ENCODE results near the gene WNT5A. TPM values are rescaled to one million over a fixed set of nuclear protein-coding genes. Genes with fewer than 3 reads are reported as not detected.

WNT5A gene
- total and polyA plus RNA-seq, 2 donors (not counting 1 experiment from before 2014, with no cell fraction given), result not detected

DNA sequence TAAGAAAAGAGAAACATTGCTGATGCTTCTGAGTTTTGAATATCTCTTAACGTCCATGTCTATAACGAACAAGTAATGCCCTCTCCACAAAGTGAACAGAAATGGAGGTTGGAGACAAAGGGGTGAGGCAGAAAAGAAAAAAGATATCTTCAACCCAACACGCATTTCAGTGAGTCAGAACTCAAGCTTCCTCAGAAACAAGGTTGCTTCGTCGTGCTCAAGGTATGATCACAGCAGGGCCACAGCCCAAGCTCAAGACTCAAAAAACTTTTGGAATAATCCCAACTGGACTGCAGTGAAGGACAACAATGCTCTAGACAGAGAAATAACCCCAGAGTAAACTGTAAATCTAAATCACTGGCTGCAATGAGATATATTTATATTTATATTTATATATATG, 18.9 kb downstream of the WNT5A start:
- H3K27me3 Mint-ChIP-seq, result peaks cover 14% of the 10 kb centered on the region
- DNase-seq (no peak), ATAC-seq (ENCODE audit: low read depth) (no peak)
- Histone ChIP-seq H4K20me1 (ENCODE audit: control insufficient read depth, insufficient read depth, low read length, poor library complexity, severe bottlenecking) (no peaks in the 10 kb centered on the region), H3K4me1 (ENCODE audit: control insufficient read depth in 2 of 2, insufficient read depth in 2 of 2, low read length in 2 of 2) (no peaks in the 10 kb centered on the region), H3K4me3 (ENCODE audit: control extremely low read depth in 1 of 5, extremely low read depth in 1 of 5, insufficient read depth in 1 of 5, low read depth in 2 of 5, low read length in 4 of 5) (no peak overlapping the region), H3K9ac (ENCODE audit: low read length) (no peak overlapping the region), H3K27me3 (replicated peaks in 1 of 4; ENCODE audit: control extremely low read depth in 1 of 4, control insufficient read depth in 3 of 4, insufficient read depth in 4 of 4, low read length in 3 of 4) (no peaks in the 10 kb centered on the region), H3K36me3 (replicated peaks in 1 of 2; ENCODE audit: control extremely low read depth in 1 of 2, control insufficient read depth in 1 of 2, extremely low read depth in 1 of 2, insufficient read depth in 2 of 2, low read length in 1 of 2) (no peaks in the 10 kb centered on the region), H3K4me2 (replicated peaks; ENCODE audit: low read depth, low read length, poor library complexity, severe bottlenecking) (no peak overlapping the region), H3K9me3 (ENCODE audit: control extremely low read depth in 1 of 3, control insufficient read depth in 2 of 3, insufficient read depth in 1 of 3, low read length in 2 of 3) (peaks cover 0 to 6% (median 0%) of the 10 kb centered on the region in 3 donors), H2AFZ (ENCODE audit: insufficient read depth, low read depth, low read length, poor library complexity, severe bottlenecking) (no peak overlapping the region), H3K79me2 (ENCODE audit: control insufficient read depth, insufficient read depth, low read length) (no peaks in the 10 kb centered on the region), H3K27ac (ENCODE audit: low read length in 2 of 2) (no peak overlapping the region)
- ChIA-PET POLR2A (no interaction called here), CTCF (interaction anchor here (0.9 kb wide), 1 partner anchor 9 kb away, joined by 3 read pairs; no protein-coding TSS in a partner anchor)
- no peaks in the 10 kb centered on the region for H3K4me1 Mint-ChIP-seq
- H3K4me3 Mint-ChIP-seq, result no peak overlapping the region
- TF ChIP-seq, protein P1, sequence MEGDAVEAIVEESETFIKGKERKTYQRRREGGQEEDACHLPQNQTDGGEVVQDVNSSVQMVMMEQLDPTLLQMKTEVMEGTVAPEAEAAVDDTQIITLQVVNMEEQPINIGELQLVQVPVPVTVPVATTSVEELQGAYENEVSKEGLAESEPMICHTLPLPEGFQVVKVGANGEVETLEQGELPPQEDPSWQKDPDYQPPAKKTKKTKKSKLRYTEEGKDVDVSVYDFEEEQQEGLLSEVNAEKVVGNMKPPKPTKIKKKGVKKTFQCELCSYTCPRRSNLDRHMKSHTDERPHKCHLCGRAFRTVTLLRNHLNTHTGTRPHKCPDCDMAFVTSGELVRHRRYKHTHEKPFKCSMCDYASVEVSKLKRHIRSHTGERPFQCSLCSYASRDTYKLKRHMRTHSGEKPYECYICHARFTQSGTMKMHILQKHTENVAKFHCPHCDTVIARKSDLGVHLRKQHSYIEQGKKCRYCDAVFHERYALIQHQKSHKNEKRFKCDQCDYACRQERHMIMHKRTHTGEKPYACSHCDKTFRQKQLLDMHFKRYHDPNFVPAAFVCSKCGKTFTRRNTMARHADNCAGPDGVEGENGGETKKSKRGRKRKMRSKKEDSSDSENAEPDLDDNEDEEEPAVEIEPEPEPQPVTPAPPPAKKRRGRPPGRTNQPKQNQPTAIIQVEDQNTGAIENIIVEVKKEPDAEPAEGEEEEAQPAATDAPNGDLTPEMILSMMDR (IDR thresholded peaks at IDR 0.05), result no peak
- no peak for TF ChIP-seq EZH2 (IDR thresholded peaks at IDR 0.05; ENCODE audit: borderline replicate concordance, insufficient read depth, low read depth, low read length, poor library complexity, severe bottlenecking)
- intact Hi-C loops (cut with micrococcal nuclease), result no loop called here
- 80% methylated on average over 1 of the region's 5 CpGs for WGBS (ENCODE audit: insufficient coverage)
- no peaks in the 10 kb centered on the region for H3K9me3 Mint-ChIP-seq (ENCODE audit: insufficient read depth)
- H3K27ac Mint-ChIP-seq, result no peak overlapping the region

DNA sequence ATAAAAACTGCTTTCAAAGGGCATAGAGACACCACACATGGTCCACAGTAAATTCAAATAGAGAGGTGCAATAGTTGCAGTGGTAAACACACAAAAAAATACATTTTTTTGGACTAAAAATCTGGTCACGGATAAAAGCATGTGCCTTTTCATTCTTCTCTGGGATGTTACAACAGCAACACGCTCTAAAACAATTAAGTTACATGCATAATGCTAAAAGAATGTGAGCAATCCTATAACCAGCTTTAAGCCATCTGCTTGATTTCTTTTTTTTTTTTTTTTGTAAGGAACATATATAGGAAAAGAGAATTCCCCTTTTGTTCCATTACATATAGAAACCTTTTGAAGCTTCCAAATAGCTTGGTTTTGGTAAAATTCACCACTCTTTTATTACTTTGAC, 20.0 kb downstream of the WNT5A start:
- Mint-ChIP-seq H3K27ac (no peak overlapping the region), H3K9me3 (ENCODE audit: insufficient read depth) (no peaks in the 10 kb centered on the region), H3K4me1 (no peaks in the 10 kb centered on the region), H3K27me3 (peaks cover 9% of the 10 kb centered on the region), H3K4me3 (no peak overlapping the region)
- H3K27me3 ChIP-seq (replicated peaks in 1 of 4; ENCODE audit: control extremely low read depth in 1 of 4, control insufficient read depth in 3 of 4, insufficient read depth in 4 of 4, low read length in 3 of 4), result no peaks in the 10 kb centered on the region
- CTCF ChIA-PET, result no interaction called here
- POLR2A ChIA-PET, result no interaction called here
- no peak overlapping the region for H3K27ac ChIP-seq (ENCODE audit: low read length in 2 of 2)
- TF ChIP-seq EZH2 (IDR thresholded peaks at IDR 0.05; ENCODE audit: borderline replicate concordance, insufficient read depth, low read depth, low read length, poor library complexity, severe bottlenecking), result no peak
- TF ChIP-seq, protein P1 (IDR thresholded peaks at IDR 0.05), result no peak
- H3K4me1 ChIP-seq (ENCODE audit: control insufficient read depth in 2 of 2, insufficient read depth in 2 of 2, low read length in 2 of 2), result no peaks in the 10 kb centered on the region
- H3K36me3 ChIP-seq (replicated peaks in 1 of 2; ENCODE audit: control extremely low read depth in 1 of 2, control insufficient read depth in 1 of 2, extremely low read depth in 1 of 2, insufficient read depth in 2 of 2, low read length in 1 of 2), result no peaks in the 10 kb centered on the region
- H2AFZ ChIP-seq (ENCODE audit: insufficient read depth, low read depth, low read length, poor library complexity, severe bottlenecking), result no peak overlapping the region
- no peak overlapping the region for H3K4me2 ChIP-seq (replicated peaks; ENCODE audit: low read depth, low read length, poor library complexity, severe bottlenecking)
- no peaks in the 10 kb centered on the region for H3K79me2 ChIP-seq (ENCODE audit: control insufficient read depth, insufficient read depth, low read length)
- ATAC-seq (ENCODE audit: low read depth) (no peak), DNase-seq (no peak)
- no peak overlapping the region for H3K4me3 ChIP-seq (ENCODE audit: control extremely low read depth in 1 of 5, extremely low read depth in 1 of 5, insufficient read depth in 1 of 5, low read depth in 2 of 5, low read length in 4 of 5)
- H4K20me1 ChIP-seq (ENCODE audit: control insufficient read depth, insufficient read depth, low read length, poor library complexity, severe bottlenecking), result no peaks in the 10 kb centered on the region
- intact Hi-C loops (cut with micrococcal nuclease), result no loop called here
- H3K9me3 ChIP-seq (ENCODE audit: control extremely low read depth in 1 of 3, control insufficient read depth in 2 of 3, insufficient read depth in 1 of 3, low read length in 2 of 3), result peaks cover 0 to 7% (median 0%) of the 10 kb centered on the region in 3 donors
- H3K9ac ChIP-seq (ENCODE audit: low read length), result no peak overlapping the region
- 80% methylated on average over 1 of the region's 2 CpGs for WGBS (ENCODE audit: insufficient coverage)
